HG02642 (cell line): ENCODE data around the gene ZBTB2.
"Not testable (repeated sequence)": the region's sequence is repeated elsewhere in the genome, so short reads cannot be mapped to it uniquely, and the experiment has no call there.

Experiments used
- ATAC-seq: cut with Tn5 transposase; IDR thresholded peaks from one replicate; pipeline ENCODE4 v1.9.1; 2021; ENCODE audit warnings: mild to moderate bottlenecking; ENCODE audit not compliant: unreplicated experiment, poor library complexity

The ZBTB2 gene

DNA sequence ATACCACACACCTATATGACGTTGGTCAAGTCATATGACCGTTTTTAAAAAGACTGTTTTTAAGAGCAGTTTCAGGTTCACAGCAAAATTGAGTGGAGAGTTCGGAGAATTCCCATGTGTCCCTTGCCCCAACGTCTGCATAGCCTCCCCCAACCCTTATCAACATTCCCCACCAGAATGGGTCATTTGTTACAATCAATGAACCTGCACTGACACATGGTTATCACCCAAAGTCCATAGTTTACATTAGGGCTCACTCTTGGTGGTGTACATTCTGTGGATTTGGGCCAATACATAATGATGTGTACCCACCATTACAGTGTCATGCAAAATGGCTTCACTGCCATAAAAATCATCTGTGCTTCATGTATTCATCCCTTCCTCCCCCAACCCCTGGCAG lies 52.0 kb downstream of the ZBTB2 start:
- no peak for ATAC-seq

DNA sequence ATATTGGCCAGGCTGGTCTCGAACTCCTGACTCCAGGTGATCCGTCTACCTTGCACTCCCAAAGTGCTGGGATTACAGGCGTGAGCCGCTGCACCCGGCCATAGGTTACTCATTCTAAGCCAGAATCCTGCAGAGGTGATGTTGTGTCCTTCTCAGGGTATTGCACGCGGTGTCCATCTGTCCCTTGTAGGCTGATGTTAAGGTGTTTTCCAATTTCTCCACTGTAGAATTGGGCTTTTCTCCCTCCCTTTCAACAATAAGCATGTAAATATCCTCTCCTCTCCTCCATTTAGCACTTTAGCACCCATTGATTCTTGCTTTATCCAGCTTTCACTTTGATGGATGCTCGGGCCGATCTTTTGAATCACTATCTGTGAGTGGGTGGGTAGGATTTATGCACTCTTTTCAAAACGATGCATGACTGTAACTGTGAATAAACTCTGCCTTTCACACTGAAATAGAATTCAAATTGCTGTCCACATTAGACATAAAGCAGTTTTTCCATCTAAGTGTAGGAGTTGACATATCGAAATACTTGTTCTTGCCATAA lies 52.6 kb downstream of the ZBTB2 start:
- no peak for ATAC-seq

DNA sequence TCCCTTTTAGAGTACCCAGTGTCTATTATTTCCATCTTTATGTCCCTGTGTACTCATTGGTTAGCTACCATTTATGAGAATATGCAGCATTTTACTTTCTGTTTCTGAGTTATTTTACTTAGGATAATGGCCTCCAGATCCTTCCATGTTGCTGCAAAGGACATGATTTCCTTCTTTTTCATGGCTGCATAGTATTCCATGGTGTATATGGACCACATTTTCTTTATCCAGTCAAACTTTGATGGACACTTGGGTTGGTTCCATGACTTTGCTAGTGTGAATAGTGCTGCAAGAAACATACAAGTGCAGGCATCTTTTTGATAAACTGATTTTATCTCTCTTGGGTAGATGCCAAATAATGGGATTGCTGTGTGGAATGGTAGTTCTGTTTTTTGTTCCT lies 55.4 kb downstream of the ZBTB2 start:
- ATAC-seq = no peak

DNA sequence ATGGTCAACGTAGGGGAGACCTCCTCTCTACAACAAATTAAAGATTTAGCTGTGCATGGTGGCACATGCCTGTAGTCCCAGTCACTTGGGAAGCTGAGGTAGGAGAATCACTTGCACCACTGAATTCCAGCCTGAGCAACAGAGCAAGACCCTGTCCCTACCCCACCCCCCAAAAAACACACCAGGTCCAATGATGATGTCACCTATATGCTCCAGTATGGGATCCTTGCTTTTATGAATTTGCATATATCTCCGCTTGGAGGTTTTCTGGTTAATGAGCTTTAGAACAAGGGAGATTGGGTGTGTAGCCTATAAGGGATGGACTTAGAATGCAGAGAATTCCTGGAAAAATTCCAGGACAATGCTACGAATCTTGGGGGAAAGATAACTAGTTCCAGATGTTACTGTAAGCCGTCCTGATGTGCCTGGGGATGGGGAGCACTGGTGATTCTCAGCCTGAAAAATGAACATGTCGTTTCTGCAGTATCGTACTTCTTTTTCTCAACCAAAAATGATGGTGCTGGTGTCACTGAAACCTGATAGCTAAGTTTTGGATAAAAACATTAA lies 61.1 kb downstream of the ZBTB2 start:
- ATAC-seq = no peak

DNA sequence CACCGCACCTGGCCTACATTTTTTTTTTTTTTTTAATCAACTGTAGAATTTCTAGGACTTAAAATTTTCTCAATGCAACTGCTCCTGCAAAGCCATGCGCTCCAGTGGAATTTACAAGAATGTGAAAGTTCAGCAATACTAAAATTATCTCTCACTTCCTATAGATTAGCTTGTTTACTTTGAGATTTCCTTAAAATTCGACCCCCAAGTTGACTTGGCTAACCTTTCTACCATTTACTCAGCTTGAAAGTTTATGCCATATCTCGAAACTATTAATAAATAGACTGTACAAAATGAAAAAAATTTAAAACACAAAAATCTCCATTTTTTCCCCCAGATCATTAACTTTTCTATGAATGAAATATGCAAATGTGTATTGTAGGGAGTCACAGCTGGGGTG lies 64.3 kb downstream of the ZBTB2 start:
- ATAC-seq = no peak

DNA sequence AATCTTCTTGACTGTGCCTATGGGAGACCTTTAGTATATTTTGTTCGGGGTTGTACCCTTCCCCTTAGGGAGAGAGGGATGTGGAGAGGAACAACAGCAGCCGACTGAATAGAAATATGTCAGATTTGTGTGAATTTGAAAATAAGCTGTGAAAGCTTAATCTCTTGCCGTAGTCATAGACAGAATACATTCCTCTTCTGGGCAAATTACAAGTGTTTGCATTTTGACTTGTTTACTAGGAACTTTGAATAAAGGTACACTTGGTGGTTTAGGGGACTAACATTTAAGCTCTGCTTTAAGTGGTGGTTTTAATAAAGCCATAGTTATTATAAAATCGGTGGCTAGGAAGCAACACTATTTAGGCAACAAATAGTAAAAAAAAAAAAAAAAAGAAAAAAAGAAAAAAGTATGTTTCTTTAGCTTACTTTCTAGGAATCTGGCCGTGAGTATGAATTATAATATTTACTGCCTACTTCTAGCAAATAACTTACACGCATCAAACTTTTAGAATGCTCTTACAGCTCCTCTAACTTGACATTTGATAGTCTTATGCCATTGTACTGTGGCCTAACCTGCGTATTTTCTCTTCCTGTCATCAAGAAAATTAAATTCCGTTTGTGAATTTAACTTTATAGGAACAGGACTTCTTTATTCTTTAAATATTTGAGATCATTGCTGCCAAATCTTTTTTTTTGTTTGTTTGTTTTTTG lies 65.1 kb downstream of the ZBTB2 start:
- ATAC-seq = no peak

DNA sequence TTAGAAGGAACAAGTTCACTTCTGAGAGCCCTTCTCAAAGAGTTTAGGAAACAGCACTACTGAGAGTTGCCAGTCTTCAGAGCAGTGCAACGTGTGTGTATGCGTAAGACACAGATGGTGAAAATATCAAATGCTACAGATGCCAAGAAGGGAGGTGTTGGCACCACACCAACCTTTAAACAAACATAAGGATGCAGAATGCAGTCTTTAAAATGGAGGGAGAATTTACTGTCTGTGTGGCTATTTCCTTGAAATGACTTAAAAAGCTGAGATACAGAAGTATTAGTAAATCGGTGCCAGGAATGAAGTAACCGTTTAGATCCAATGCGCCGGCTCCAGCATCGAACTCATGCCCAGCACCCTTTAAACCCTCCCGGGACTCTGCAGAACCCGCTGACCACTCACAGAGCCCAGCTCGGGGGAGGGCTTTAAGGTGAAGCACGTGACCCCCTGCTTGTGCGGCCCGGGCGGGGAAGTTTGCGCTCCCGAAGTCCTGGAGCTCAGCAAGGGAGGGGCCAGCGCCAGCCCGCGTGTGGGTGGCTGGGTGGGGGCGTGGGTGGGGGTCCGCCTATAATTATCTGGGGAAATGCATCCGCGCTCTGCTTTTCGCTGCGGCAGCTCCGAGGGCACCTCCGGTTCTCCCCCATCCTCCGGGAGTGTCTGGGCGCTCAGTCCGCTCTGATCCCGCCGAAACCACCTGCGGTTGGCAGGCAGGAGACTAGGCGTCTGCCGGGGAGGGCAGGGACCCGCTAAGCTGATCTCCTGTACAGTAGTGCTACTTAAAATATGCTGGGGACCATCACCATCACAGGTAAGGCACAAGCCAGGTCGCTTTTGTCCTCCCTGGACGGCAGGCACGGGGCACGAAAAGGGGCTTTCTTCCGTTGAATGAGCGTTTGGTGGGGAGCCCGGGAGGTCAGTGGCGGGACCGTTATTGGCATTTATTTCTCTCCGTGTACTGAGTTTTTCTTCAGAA lies 66.0 kb downstream of the ZBTB2 start:
- ATAC-seq = no peak

DNA sequence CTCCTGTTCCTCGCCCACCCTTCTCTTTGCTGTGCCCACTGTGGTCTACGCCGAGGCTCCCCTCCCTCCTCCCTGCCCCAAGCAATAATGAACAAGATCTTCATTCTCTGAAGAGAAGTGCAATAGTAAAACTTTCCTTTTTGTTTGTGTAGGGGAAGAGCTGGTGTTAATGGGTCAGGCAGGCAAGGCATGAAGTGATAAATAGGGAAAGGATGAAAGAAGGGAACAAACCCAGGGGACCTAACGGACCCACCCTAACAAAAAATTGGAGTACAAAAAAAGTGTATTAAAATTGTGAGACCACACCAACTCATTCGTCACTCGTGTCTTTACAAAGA lies 66.9 kb downstream of the ZBTB2 start:
- ATAC-seq = no peak

DNA sequence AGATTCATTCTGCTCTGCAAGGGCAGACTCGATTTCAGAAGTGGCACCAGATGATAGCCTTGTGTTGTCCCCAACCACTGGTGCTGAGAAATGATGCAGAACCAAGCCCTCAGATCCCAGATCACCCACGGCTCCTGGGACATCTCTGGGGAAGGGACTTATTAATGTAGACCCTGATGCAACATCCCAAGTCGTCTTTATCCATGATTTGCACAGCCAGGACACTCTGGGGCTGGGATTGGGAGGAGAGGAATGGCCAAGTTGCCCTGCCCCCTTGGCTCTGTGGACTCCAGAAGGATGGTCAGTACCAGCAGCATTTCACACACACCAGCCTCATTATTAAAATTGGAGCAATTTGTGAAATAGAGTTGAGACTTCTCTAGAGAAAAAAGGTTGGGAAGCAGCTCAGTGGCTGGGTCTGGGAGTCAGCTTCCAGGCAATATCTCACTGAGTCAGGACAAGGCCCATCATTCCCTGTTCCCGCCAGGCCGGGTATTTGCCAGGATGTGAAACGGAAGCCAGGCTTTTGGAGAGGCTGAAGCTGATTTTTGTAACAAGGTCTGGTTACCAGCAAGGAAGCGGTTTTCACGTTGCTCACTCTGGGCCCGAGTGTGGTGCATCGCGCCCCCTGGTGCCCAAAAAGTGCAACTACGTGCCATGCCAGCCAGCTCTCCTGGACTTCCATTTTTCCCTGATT lies 67.4 kb downstream of the ZBTB2 start:
- ATAC-seq = peak; percentile 74

DNA sequence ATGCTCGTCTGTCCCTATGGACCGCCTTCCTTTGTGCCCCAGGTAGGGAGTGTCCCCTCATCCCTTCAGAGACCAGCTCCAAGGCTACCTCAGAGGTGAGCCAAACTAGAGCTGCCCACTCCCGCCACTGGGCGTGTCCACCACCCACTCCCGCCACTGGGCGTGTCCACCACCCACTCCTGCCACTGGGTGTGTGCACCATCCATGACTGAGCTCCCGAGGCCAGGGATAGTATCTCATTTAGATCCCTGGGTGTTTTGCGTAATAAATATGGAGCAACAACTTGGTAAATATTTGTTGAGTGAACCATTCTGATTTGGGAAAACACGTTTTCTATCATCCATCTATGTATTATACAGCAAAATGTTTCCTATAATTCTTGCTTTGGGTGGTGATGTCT lies 68.8 kb downstream of the ZBTB2 start:
- no peak for ATAC-seq

DNA sequence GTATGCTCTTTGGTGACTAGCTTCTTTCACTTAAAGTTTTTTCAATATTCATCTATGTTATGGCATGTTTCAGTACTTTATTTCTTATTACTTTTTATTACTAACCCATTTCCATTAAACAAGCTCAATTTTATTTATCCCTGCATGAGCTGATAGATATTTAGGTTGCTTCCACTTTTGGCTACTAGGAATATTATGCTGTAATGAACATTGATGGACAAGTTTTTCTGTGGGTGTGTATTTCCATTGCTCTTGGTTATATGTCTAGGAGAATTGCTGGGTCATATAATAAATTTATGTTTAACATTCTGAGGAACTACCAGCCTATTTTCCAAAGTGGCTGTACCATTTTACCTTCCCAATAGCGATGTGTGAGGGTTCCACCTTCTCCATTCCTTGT lies 69.9 kb downstream of the ZBTB2 start:
- ATAC-seq = no peak

DNA sequence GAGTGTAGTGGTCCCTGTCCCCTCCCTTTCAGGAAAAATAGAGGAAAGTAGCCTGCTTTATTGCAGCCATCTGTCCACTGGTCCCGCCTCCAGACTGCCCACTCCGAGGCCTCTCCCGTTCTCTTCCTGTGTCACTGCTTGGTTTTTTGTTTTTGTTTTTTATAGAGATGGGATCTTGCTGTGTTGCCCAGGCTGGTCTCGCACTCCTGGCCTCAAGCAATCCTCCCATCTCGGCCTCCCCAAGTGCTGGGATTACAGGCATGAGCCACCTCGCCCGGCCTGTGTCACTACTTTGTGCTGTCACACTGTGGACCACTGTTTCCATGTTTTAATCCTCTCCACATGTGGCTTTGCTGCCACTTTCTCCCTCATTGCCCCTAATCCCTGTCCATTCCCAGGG lies 71.2 kb downstream of the ZBTB2 start:
- ATAC-seq = no peak

DNA sequence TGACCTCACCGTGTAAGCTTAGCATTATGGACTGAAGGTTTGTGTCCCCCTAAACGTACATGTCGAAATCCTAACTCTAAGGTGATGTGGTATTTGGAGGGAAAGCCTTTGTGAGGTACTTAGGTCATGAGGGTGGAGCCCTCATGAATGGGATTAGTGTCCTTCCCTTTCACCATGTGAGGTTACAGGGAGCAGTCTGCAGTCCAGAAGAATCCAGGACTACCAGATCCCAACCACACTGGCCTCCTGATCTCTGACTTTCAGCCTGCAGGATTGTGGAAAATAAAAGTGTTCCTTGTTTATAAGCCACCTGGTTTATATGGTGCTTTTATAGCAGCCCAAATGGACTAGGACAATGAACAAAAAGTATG lies 73.4 kb downstream of the ZBTB2 start:
- ATAC-seq = no peak

DNA sequence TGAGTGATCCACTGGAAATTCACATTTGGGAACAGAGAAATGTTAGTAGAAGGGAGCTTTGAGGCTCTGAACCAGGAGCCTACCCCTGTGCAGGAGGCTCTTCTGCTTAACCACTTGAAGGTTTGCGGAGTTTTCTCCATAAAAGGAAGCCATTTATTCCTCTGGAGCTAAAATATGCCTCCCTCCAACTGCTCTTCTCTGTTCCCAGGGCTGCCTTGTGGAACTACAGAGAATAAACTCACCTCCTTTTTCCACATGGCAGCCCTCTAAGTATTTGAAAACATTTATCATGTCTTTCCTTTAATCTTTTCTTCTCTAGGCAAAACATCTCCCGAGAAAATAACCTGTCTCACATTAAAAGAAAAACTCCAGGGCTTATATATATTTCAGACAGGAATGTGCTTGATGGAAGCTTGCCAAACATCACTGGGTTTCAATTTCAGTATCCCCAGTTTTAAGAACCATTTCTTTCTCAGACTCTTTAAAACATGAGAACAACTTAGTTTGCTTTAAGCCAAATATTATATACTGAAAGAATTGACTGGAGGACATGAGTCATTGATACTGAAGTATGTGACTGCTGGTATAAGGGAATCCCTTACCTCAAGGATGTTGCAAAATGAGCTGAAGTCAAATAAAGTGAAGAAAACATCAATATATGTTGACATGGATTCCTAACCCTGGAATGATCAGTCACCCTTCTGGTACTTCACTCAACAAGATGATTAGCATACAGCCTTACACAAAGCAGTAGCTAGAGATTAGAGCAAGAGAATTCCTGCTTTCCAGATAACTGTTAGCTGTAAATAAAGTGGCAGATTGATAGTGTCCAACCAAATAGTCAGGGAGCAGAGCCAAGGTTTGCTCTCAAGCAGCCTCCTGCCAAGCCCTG lies 74.0 kb downstream of the ZBTB2 start:
- ATAC-seq = no peak

DNA sequence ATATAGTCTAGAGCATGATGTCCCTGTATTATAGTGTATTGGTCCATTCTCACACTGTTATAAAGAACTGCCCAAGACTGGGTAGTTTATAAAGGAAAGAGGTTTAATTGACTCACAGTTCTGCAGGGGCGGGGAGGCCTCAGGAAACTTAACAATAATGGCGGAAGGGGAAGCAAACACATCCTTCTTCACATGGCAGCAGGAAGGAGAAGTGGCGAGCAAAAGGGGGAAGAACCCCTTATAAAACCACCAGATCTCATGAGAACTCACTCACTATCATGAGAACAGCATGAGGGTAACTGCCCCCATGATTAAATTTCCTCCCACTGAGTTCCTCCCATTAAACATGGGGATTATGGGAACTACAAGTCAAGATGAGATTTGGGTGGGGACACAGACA lies 75.7 kb downstream of the ZBTB2 start:
- not testable (repeated sequence) for ATAC-seq
